GM23338 (cell line): Measurements from ENCODE around the gene IDUA.

Experiments used
- EZH2 ChIP-seq: fragments of 200-600 bp; sonication (generic); IDR thresholded peaks from one replicate; pipeline ENCODE4 v1.8.0; 2017; ENCODE audit warnings: antibody characterized with exemption, mild to moderate bottlenecking, low read depth; ENCODE audit not compliant: unreplicated experiment
- EZH2phosphoT487 ChIP-seq: fragments of 200-600 bp; sonication (generic); IDR thresholded peaks from one replicate; pipeline ENCODE4 v1.8.1; 2018; ENCODE audit warnings: antibody characterized with exemption; ENCODE audit not compliant: unreplicated experiment
- JUNB ChIP-seq: IDR thresholded peaks from one replicate; pipeline ENCODE4 v1.6.1; 2016; ENCODE audit warnings: antibody characterized with exemption; ENCODE audit not compliant: unreplicated experiment
- POLR2AphosphoS5 ChIP-seq: IDR thresholded peaks from 2 replicates; pipeline ENCODE4 v1.6.1; 2016; ENCODE audit warnings: antibody characterized with exemption, low read depth
- ZNF114 ChIP-seq: fragments of 250-450 bp; sonication (Bioruptor Pico); IDR thresholded peaks from 2 replicates; pipeline ENCODE4 v1.5.0; 2020; ENCODE audit warnings: mild to moderate bottlenecking, moderate library complexity
- TF ChIP-seq, protein P1 (sequence below), 2 experiments: fragments of 200-600 bp in 1 of 2; sonication (generic) in 1 of 2; conservative IDR thresholded peaks; 2 replicates each; pipeline versions ENCODE4 v1.5.1 to v1.6.1; 2016 to 2017; ENCODE audit warnings: antibody characterized with exemption in 2 of 2, low read depth in 2 of 2, mild to moderate bottlenecking in 2 of 2, moderate library complexity in 1 of 2
- TF ChIP-seq, protein P2 (sequence below): IDR thresholded peaks from one replicate; pipeline ENCODE4 v1.6.1; 2018; ENCODE audit warnings: antibody characterized with exemption; ENCODE audit not compliant: unreplicated experiment

DNA sequence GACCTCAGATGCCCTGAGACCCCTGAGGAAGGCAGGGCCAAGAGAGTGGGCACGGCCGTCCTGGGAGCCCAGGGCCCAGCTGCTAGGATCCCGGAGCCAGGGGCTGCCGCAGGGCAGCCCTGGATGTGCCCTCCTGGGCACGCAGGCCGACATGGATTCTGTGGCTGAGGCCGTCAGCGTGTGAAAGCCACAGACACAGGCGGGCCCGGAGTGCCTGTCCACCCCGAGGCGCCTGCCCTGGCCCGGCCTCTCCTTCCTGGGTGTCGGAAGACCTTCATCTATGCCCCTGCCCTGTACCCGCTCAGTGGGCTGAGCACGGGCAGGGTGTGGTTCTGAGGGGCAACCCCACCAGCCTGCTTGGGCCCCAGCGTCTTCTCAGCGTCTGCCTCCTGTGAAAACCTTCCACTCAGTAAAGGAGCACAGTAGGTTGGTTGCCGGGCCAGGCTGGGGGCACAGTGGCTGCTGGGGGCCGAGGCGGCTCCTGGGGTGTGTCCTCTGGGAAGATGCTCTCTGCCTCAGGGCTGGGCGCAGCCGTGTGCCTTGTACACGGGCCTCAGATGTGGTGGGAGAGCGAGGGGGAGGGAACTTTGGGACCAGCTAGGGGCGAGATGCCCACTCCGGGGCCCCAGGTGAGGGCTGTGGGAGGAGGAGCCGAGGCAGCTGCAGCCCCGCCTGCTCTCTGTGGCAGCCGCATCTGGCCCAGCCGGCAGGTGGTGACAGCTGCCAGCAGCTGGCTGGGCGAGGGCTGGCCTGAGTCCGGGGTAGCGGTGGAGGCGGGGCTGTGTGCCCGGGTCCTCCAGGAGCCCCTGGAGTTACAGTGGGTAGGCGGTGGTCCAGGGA, 45.3 kb downstream of the IDUA start:
- TF ChIP-seq, protein P1, sequence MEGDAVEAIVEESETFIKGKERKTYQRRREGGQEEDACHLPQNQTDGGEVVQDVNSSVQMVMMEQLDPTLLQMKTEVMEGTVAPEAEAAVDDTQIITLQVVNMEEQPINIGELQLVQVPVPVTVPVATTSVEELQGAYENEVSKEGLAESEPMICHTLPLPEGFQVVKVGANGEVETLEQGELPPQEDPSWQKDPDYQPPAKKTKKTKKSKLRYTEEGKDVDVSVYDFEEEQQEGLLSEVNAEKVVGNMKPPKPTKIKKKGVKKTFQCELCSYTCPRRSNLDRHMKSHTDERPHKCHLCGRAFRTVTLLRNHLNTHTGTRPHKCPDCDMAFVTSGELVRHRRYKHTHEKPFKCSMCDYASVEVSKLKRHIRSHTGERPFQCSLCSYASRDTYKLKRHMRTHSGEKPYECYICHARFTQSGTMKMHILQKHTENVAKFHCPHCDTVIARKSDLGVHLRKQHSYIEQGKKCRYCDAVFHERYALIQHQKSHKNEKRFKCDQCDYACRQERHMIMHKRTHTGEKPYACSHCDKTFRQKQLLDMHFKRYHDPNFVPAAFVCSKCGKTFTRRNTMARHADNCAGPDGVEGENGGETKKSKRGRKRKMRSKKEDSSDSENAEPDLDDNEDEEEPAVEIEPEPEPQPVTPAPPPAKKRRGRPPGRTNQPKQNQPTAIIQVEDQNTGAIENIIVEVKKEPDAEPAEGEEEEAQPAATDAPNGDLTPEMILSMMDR (conservative IDR thresholded peaks at IDR 0.05; ENCODE audit: low read depth in 2 of 2), result no peak
- TF ChIP-seq POLR2AphosphoS5 (no peak), EZH2 (no peak), EZH2phosphoT487 (no peak), JUNB (no peak), ZNF114 (CRISPR knock-in tag) (no peak)
- TF ChIP-seq, protein P2, sequence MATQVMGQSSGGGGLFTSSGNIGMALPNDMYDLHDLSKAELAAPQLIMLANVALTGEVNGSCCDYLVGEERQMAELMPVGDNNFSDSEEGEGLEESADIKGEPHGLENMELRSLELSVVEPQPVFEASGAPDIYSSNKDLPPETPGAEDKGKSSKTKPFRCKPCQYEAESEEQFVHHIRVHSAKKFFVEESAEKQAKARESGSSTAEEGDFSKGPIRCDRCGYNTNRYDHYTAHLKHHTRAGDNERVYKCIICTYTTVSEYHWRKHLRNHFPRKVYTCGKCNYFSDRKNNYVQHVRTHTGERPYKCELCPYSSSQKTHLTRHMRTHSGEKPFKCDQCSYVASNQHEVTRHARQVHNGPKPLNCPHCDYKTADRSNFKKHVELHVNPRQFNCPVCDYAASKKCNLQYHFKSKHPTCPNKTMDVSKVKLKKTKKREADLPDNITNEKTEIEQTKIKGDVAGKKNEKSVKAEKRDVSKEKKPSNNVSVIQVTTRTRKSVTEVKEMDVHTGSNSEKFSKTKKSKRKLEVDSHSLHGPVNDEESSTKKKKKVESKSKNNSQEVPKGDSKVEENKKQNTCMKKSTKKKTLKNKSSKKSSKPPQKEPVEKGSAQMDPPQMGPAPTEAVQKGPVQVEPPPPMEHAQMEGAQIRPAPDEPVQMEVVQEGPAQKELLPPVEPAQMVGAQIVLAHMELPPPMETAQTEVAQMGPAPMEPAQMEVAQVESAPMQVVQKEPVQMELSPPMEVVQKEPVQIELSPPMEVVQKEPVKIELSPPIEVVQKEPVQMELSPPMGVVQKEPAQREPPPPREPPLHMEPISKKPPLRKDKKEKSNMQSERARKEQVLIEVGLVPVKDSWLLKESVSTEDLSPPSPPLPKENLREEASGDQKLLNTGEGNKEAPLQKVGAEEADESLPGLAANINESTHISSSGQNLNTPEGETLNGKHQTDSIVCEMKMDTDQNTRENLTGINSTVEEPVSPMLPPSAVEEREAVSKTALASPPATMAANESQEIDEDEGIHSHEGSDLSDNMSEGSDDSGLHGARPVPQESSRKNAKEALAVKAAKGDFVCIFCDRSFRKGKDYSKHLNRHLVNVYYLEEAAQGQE, result no peak
